ENCODE measurements around the gene TTC33. TPM values are rescaled to one million over a fixed set of nuclear protein-coding genes. Genes with fewer than 3 reads are reported as not detected.

TTC33 gene
- total and polyA plus RNA-seq, 2 of the 4 experiments (the other 2 are of a cell fraction): 3.1 to 8.1 TPM

GRCh38 chr5:40628407-40628806 lies 127.4 kb downstream of the TTC33 start:
- dilution Hi-C loops (cut with HindIII; ENCODE audit: low sequenced_read_pairs, unreplicated experiment): no loop called here
- Histone ChIP-seq H4K8ac (ENCODE audit: low read depth in 2 of 2, low read length in 2 of 2) (no peak overlapping the region), H4K20me1 (ENCODE audit: insufficient read depth, low read length) (no peaks in the 10 kb centered on the region), H3K9me1 (ENCODE audit: insufficient read depth, low read length) (no peaks in the 10 kb centered on the region), H3K36me3 (ENCODE audit: control insufficient read depth, insufficient read depth, low read length) (no peaks in the 10 kb centered on the region), H2AK5ac (ENCODE audit: low read depth, low read length) (no peak overlapping the region), H4K5ac (ENCODE audit: low read depth, low read length) (no peak overlapping the region), H3K56ac (ENCODE audit: extremely low read depth, insufficient read depth, low read length) (no peak overlapping the region), H2BK20ac (ENCODE audit: low read depth, low read length) (no peak overlapping the region), H2BK120ac (ENCODE audit: low read depth, low read length) (no peak overlapping the region), H3K9ac (ENCODE audit: low read depth, low read length) (no peak overlapping the region), H3K18ac (ENCODE audit: low read depth, low read length) (no peak overlapping the region; the same call in 1 of the 2 replicates), H4K91ac (ENCODE audit: insufficient read depth, low read depth, low read length) (no peak overlapping the region), H3K27me3 (ENCODE audit: control insufficient read depth, insufficient read depth, low read length) (no peaks in the 10 kb centered on the region), H2BK15ac (ENCODE audit: low read depth, low read length) (no peak overlapping the region), H2BK5ac (ENCODE audit: low read depth, low read length, poor library complexity, severe bottlenecking) (no peak overlapping the region), H3K4me2 (ENCODE audit: low read depth, low read length) (no peak overlapping the region), H2AK9ac (replicated peaks; ENCODE audit: low read depth, low read length, poor library complexity) (no peak overlapping the region), H3K4me3 (ENCODE audit: insufficient read depth, low read depth, low read length) (no peak overlapping the region), H2AFZ (replicated peaks; ENCODE audit: low read length, poor library complexity) (no peak overlapping the region), H3K14ac (replicated peaks; ENCODE audit: low read depth, low read length) (no peak overlapping the region), H3K4ac (ENCODE audit: low read depth, low read length) (no peak overlapping the region), H3K23ac (ENCODE audit: low read depth, low read length) (no peak overlapping the region), H3K79me1 (ENCODE audit: low read depth in 1 of 2, low read length in 2 of 2) (no peaks in the 10 kb centered on the region), H3K9me3 (ENCODE audit: control insufficient read depth, insufficient read depth, low read length) (no peaks in the 10 kb centered on the region), H3K27ac (ENCODE audit: insufficient read depth, low read length) (no peak overlapping the region), H3K4me1 (ENCODE audit: control insufficient read depth, insufficient read depth, low read length) (0 out of 2 replicates have a peak, but pooled peaks cover 3% of the 10 kb centered on the region)
- no peak for ATAC-seq (ENCODE audit: low read depth)
- intact Hi-C loops (cut with micrococcal nuclease): no loop called here
- BruUV-seq (replicated peaks): no TSS peak
- CTCF ChIA-PET: no interaction called here
- in situ Hi-C loops (cut with MboI; ENCODE audit: low sequenced_read_pairs): no loop called here
- WGBS, 2 experiments (ENCODE audit: extremely low coverage in 2 of 2, insufficient read length in 1 of 2): no CpG with 5 or more reads among the region's 1 CpG
- POLR2A ChIA-PET (ENCODE audit: unreplicated experiment): no interaction called here
- TF ChIP-seq MXI1 (IDR thresholded peaks at IDR 0.05; ENCODE audit: borderline replicate concordance, low read depth, low read length): no peak
- DNase-seq: no peak

All from IMR-90 (cell line).